ENCODE results near the gene HOXC12.

DNA sequence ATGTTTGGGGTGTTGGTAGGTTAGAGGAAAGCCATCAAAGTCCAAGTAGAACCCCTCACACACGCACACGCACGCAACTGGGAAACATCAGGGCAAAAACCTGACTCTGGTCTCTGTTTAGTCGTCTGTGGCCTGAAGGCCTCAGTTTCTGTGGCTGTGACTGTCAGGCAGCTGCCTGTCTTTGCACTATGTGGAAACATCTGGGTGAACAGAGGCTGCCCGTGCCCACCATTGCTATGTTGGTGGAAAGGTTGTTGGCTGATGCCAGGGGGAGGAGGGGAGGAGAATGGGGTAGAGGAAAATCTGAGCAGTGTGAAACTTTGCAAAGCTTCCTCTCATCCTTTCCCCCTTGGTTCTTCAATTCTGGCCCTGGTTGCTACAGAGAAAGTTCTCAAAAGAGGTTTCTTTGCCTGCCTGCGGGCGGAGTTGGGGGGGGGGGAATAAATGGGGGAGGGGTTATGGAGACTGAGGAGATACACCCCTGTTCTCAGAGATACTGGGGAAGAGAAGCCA, 37.7 kb downstream of the HOXC12 start:
- no peak for TF ChIP-seq CTCF (conservative IDR thresholded peaks at IDR 0.05; ENCODE audit: low read length)
- TF ChIP-seq EZH2phosphoT487 (IDR thresholded peaks at IDR 0.05; ENCODE audit: borderline replicate concordance, low read depth, low read length): no peak

All from OCI-LY7 (cell line).